CD4-positive, alpha-beta T cell treated with Interleukin-12 subunit alpha and Interleukin-12 subunit beta, for 1 hour (primary cell): ENCODE data around the gene FGA.
A peak's percentile ranks its signal among the peaks of the same experiment; 100 is the strongest.

Experiments used
- DNase-seq: peaks from one replicate; pipeline ENCODE4 v3.0.0-alpha.2; 2020

FGA gene

DNA sequence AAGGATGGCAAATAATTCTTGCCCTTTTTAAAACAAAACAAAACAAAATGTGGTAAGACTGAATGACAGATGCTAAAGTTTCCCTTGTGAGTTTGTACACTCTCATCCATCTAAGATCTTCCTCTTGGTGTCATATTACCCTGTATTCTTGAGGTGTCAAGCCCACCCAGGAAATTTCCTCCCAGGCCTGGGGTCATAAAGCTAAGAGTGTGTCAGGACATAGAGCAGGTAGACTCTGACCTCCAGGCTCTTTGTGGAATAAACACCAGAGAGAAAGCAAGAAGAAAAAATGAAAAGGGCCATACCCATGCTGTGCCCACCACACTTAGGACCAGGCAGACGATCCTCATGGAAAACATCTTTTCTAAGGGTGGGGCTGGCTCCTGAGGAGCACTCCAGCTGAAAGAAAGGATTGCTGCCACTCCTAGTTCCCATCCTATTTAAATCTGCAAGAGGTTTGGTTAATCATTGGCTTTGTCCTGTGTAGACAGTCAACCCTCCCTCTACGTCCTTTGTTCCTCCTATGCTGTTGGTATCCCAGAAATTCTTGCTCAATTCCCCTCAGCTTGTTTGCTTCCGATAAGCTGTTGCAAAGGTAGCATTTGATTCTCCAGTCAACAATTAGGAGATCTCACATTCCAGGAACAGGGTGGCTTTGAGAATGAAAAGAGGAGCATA, at the start of gene FGA:
Gene FGA, minus strand, starts transcription at position 414 of the 678 bp plus-strand sequence. Its CDS starts 55 bp downstream, at position 359.
- DNase-seq = no peak

DNA sequence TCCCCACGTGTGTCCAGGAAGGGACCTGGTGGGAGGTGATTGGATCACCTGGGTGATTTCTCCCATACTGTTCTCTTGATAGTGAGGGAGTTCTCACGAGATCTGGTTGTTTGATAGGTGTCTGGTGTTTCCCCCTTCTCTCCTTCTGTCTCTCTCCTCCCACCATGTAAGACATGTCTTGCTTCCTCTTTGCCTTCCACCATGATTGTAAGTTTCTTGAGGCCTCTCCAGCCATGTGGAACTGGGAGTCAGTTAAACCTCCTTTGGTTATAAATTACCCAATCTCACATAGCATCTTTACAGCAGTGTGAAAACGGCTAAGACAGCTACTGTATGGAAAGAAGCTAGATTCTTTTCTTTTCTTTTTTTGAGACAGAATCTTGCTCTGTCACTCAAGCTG, 43.5 kb upstream of the FGA start:
- no peak for DNase-seq

DNA sequence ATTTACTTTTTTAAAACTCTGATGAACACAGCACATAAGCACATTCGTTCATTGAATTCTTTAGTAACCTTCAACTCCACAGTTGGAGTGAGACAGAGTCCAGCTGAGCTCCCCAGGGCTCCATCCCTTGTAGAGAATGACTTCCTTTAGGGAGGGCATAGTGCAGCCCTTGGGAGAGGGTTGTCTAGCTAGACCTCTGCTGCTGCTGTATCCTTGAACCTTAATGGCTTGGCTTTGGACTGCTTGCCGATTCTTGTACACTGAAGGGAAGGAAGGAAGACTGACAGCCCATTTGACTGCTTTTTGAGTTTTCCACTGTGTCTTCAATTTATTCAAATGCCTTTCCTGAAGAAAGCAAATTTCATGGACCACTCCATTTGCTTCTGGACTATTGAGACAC, 41.3 kb upstream of the FGA start:
- no peak for DNase-seq

DNA sequence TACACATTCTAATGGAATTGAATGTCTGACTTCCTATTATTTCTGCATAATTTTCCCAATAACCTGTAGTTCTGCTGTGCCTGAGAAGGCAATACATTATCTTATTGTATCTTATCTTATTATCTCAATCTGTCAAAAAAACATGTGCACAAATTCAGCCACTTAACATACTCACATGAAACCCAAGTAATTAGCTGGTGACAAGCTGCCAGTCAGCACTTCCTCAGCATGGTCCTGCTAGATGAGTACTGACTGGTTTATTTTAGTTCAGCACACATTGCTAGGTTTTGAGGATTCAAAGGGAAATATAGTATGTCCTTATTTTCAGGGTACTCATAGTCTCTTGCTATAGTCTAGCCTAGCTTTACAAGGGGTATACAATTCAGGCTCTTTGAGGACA, 39.8 kb upstream of the FGA start:
- DNase-seq = no peak

DNA sequence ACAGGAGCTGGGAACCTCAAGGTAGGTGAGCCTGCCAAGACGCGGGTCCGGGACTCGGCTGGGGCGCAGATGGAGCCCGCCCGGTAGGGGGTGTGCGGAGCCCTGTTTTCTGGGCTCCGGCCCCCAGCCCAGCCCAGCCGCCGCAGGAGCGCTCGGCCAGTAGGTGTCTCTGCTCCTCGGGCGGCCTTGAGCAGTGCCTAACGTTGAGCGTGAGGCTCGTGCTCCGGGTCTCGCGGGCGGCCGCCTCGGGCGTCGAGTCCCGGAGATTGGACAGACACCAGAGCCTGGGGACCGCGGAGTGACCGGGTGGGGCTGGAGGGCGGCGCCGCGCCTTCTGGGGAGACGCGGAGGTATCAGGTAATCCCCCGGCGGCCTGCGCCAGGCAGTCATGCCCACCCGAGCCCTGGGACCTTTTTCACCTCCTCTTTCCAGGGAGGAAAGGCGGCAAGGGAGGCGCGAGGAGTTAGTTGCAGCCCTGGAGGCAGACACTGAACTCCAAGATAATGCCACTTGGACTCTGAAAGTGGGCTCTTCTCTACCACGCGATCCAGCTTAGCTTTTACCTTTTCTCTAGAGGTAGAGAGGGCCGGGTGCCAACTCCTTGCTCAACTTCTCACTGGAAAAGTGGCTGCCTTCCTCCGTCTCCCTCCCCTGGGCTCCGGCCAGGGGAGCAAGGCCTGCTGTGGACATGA, 36.4 kb upstream of the FGA start:
- DNase-seq = peak; percentile 37

DNA sequence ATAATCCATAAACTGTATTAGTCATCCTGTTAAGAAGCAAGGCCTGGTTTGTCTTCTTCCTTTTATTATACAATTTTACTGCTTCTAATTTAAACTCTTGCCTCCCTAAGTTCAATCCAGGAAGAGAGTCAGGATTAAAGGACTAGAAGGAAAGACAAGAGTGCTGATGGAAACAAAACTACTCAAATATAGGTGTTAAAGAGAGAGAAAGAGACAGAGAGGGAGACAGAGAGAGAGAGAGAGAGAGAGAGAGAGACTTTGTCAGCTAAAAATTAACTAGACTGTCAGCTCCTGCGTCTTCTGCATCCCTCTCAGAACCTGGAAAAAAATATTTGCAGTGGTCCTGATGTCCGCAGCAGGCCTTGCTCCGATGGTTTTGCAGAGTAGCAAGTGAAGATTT, 35.4 kb upstream of the FGA start:
- DNase-seq = no peak

DNA sequence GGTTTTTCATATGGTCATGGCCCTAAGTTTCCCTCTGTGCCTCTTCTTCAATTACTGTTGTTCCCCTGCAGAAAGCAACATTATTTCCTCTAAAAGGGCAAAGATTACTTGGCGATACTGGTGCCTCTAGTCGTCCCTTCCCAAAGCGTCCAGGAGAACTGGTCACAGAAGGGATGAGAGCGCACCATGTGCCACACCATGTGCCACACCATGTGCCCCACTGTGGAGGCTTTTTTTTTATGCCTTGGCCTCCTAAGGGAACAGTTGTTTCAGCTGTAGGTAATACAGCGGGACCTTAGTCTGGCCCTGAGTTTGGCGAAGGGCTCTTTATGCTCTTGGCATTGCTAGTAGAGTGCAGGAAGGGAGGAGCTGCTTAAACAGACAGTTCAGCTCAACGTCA, 33.5 kb upstream of the FGA start:
- DNase-seq = no peak

DNA sequence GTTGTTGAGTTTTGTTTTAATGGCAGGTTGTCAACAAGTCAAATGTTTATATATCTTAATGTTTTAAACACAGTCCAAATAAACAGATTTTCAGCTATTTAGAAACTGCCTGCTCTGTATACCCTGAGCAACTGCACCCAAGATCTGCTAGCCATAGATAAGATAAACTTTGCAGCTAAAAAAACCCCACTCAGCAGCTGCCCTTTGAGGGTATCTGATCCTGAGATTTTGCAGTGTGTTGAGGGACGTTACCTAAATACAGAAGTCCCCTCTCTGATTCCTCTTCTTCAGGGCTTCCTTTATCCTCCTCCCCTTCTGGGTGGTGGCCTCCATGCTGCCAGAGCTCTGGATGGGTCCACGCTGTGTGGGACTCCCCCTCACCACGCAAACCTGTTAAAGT, 32.9 kb upstream of the FGA start:
- no peak for DNase-seq

DNA sequence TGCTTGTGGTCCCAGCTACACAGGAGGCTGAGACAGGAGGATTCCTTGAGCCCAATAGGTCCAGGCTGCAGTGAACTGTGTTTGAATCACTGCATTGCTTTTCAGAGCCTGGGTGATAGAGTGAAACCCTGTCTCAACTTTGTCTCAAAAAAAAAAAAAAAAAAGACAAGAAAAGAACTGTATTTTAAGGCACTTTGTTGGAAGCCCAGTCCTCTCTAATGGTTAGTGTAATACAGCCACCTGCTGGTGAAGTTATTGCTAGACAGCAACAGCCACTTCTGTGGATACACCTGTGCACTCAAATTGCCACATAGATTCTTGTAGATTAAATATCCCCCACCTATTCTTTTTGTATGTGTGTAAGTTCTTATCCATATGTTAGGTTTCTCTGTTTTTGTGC, 32.1 kb upstream of the FGA start:
- peak; percentile 50 for DNase-seq

DNA sequence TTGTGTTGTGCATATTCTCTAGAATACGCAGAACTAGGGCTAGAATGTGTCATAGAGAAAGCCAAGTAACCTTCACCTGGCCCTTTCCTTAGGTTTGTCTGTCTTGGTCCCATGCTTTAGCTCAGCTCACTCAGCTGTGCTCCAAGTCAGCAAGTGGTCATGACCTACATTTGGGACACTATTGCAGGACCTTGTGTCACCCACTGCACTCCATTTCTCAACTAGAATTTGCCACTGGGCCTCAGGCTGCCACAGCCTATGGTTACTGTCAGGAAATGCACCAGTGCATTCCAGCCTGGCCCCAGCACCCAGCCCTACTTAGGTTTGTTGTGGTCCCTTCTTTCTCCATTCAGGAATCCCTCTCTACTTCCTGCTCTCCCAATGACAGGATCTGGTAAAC, 29.6 kb upstream of the FGA start:
- DNase-seq = no peak

DNA sequence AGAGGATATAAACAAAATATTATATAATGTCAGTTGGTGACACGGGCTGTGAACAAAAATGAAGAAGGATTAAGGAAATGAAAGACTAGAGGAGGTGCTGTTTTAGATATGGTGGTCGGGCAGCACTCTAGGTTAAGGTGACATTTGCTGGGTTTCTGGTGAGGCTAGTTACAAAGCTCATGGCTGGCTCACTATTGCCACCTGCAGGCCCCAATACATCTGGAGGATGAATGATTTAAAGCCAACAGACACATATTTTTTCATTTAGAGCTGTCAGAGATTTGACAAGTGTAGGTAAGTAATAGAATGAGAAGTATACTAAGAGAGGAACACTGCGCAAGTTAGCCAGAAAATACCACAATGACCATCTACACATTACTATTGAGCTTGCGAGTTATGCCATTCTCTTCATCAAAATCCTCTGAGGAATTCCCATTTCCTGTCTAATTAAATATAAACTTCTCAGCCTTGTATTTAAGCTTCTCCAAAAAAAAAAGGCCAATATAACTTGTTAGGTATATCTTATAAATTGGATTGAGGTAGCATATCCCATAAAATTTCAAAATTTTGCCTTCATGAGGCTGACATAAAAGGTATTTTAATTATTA, 28.3 kb upstream of the FGA start:
- peak; percentile 51 for DNase-seq

DNA sequence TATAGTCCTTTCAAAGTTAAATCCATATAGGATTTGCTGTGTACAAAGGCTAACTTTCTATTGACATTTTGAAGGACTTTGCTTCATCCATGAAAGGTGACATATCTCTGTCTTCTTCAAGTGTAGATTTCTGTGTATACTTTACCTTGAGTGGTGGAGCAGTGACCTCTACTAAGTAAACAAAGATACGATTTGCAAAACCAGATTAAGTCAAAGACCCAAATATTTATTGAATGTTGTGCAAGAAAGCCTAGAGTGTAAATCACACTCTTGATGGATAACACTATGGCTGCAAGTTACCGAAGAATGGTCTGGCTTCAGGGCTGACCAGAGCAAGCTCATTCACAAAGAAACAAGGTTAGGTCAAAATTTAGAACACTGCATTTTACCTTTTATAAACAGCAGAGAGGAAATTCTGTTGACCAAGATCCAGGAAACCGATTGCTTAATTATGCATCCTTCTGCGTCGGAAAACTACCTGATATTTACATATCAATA, 27.3 kb upstream of the FGA start:
- DNase-seq = no peak

DNA sequence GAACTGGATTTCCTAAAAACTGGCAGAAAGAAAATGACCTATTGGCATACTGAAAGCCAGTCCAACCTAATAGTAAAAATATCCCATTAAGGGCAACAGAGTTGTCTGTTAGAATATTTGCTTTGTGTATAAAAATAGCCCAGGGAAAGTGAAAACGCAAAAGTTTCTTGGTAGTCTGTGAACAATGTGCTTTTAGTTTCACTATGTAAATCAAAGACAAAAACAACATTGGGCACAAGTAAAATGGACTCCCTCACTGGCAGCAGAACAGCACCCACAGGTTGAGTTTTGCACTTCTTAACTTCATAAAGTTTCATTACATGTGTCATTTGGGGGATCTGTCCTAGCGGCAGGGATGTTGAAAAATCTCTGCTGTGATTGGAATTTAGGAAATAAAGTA, 26.2 kb upstream of the FGA start:
- no peak for DNase-seq

DNA sequence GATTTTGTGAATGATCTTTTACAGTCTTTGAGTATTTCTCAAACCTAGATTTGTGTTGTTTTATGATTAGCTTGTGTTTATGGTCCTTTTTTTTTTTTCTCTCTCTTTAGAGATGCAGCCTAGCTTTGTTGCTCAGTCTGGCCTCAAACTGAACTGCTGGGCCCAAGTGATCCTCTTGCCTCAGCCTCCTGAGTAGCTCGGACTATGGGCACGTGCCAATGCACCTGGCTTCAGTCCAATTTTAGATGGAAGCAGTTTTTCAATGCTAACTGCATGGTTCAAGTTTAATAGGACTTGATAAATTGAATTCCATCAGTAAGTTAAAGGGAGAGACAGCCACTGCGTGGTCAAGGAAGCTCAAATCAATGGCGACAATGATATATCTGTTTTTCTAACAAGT, 25.7 kb upstream of the FGA start:
- DNase-seq = no peak

DNA sequence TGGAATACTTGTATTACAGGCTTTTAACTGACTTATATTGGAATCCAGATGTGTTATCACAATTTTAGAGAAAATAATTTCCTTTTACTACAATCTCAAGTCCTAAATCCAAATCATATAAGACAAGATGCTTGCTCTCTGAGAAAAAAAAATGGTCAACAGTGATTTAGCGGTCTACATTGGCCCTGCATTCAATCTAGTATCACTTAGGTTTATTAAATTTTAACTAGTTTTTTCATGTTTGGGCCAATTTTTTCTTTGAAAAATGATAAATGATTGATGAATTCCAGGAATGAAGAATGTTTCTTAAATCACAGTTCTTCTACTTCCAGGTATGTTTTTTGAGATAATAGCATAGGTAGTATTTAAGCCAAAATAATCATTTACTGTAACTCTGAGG, 24.7 kb upstream of the FGA start:
- no peak for DNase-seq

DNA sequence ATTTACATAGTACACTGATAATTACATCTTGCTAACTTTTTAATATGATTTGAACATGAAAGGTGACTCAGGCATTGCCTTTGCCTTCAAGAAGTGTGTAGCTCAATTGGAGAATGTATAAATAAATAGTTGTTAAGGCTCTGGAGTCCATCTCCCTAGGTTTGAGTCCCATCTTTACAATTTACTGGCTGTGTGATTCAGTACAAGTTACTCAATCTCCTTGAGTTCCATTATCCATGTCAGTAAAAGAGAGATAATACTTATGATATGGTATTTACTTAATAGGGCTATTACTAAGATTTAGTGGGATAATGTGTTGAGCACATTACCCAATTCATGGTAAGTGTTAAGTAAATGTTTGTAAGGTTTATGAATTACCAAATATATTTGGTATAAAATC, 23.8 kb upstream of the FGA start:
- DNase-seq = no peak

DNA sequence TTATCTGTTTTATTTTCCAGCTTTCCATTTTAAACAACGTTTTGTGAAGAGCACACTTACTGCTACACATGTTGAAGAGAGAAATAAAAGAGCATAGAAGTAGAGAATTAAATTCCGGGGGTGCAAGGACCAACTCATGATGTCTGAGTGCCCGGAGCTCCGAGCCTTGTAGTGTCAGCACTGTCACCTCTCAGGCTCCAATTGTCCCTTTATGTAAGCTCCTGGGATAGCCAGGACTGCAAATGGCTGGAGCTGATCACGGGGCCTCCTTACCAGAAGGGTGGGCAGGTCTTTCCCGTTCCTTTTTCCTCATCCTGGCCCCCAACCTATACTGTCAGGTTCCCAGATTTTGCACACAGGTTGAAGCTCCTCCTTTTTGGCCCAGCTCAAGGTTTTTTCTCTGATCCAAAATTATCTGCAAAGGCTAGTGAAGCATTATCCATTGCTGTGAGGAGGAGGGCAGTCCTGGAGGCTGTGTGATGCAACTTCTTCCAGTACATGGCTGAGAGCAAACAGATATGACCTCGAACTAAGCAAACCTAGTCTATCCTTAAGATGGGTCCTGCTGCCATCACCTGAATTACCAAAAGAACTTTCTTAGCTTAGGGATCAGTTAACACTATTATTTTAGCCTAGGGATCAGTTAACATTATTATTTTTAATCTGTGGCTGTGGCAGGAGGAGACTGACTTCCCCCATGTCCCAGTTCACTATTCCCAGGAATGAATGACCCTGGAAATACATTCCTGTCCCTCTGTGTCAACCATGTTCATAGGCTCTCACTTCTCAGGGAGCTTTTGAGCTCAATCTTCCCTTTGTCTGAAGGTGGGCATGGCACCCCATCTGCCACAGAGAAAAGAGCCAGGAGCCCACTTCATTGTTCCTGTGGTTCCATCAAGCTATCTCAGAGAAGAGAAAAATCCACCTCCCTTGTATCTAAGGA, 22.2 kb upstream of the FGA start, which contains the start of gene FGG:
Gene FGG, minus strand, starts transcription at position 185 of the 943 bp plus-strand sequence. Its CDS starts 47 bp downstream, at position 138.
- no peak for DNase-seq

DNA sequence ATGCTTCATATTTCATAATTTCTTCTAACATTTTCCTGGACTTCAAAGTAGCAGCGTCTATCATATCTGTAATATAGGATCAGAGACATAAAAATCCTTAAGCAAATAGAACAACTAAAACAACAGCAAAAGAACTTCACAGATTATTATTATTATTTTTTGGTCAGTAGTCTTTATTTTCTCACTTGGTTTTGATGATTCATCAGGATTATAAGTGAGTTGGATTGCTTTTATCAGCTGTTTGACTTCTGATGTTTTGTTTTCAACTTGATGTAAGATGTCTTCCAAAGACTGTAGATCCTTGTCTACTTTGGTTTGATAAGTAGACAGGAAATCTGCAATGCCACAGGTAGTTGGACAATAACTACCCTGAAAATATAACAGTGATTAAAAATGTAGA, 21.3 kb upstream of the FGA start:
- DNase-seq = no peak

DNA sequence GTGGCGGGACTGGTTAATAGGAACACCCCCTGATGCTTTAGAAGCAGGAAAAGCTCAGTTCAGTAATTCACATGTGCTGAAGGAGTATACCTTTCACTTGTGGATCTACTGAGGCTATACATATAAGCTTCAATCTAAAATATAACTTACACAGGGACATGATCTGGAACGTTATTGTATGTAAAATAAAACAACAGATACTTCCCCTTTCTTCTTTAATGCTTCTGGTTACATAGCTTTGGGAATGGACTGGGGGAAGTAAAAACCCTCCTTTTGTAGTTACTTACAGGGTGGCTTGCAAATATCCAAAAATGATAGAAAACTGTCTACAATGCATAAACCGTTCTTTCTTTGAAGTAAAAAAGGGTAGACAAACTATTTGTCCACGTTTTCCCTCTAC, 20.0 kb upstream of the FGA start:
- no peak for DNase-seq

DNA sequence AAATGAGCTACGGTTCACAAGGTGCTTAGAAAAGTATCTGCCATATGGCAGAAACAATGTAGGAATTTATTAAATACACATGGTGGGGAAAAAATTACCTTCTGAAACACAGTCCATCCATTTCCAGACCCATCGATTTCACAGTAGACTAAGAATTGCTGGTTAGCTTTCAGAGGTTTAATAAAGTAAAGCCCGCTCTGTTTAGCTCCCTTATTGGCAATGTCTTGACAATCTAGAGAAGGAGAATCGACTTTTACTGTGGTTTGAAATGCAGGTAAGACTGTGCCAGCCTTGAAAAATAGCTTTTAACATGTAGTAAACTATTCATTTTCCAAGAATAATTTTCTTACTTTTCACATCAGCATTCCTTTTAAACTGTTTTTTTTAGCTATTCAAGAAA, 19.0 kb upstream of the FGA start:
- DNase-seq = no peak

DNA sequence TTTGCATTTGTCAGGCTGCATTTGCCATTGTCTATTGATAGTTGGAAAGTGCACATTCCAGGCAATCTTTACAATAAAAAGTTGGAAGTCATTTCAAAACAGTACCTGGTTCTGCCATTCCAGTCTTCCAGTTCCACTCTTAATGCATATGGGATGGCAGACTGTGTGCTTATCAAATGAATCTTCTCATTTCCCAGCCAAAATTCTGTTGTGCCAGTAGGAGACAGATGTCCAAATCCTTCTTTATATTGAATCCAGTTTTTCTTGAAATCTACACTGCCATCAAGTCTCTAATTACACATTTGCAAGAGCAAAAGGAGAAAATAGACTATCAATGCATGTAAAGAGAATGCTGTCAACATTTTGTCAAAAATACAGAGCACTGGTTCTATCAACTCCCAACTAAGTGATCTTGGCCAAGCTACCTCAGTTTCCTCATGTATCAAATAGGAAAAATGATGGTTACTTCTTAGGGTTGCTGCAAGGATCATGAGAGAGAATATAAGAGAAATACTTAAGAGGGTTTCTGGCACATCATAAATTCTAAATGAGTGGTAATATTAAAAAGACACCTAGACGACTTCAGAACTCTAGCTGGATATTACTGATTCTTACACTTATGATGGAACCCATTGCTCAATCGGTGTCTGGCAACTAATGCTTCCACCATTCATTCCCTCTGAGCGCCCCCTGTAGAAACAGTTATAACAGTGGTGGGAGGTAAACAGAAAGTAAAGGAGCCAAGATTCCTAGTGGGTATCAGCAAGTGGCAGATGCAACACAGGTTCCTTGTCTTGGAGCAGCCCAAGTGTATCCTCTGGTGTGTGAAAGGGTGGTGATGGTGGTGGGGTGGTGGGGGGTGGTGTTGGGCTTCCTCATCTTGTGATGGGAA, 18.1 kb upstream of the FGA start:
- DNase-seq = no peak
